Neural cell (in vitro differentiated cells): ENCODE data around the gene DCDC1.

Experiments
- EP300 ChIP-seq: fragments of 450-650 bp; conservative IDR thresholded peaks from 2 replicates; pipeline ENCODE4 v1.6.1; 2014; ENCODE audit warnings: antibody characterized with exemption, mild to moderate bottlenecking, moderate library complexity; ENCODE audit not compliant: poor library complexity, severe bottlenecking
- TF ChIP-seq, protein P1 (sequence below): IDR thresholded peaks from 2 replicates; pipeline ENCODE4 v1.6.1; 2012; ENCODE audit warnings: borderline replicate concordance
- TF ChIP-seq, protein P2 (sequence below): fragments of 450-650 bp; IDR thresholded peaks from 2 replicates; pipeline ENCODE4 v1.5.1; 2014; ENCODE audit warnings: antibody characterized with exemption, mild to moderate bottlenecking, moderate library complexity; ENCODE audit not compliant: poor library complexity, severe bottlenecking

- no peak for TF ChIP-seq EP300
- TF ChIP-seq, protein P1, sequence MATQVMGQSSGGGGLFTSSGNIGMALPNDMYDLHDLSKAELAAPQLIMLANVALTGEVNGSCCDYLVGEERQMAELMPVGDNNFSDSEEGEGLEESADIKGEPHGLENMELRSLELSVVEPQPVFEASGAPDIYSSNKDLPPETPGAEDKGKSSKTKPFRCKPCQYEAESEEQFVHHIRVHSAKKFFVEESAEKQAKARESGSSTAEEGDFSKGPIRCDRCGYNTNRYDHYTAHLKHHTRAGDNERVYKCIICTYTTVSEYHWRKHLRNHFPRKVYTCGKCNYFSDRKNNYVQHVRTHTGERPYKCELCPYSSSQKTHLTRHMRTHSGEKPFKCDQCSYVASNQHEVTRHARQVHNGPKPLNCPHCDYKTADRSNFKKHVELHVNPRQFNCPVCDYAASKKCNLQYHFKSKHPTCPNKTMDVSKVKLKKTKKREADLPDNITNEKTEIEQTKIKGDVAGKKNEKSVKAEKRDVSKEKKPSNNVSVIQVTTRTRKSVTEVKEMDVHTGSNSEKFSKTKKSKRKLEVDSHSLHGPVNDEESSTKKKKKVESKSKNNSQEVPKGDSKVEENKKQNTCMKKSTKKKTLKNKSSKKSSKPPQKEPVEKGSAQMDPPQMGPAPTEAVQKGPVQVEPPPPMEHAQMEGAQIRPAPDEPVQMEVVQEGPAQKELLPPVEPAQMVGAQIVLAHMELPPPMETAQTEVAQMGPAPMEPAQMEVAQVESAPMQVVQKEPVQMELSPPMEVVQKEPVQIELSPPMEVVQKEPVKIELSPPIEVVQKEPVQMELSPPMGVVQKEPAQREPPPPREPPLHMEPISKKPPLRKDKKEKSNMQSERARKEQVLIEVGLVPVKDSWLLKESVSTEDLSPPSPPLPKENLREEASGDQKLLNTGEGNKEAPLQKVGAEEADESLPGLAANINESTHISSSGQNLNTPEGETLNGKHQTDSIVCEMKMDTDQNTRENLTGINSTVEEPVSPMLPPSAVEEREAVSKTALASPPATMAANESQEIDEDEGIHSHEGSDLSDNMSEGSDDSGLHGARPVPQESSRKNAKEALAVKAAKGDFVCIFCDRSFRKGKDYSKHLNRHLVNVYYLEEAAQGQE: no peak
- TF ChIP-seq, protein P2, sequence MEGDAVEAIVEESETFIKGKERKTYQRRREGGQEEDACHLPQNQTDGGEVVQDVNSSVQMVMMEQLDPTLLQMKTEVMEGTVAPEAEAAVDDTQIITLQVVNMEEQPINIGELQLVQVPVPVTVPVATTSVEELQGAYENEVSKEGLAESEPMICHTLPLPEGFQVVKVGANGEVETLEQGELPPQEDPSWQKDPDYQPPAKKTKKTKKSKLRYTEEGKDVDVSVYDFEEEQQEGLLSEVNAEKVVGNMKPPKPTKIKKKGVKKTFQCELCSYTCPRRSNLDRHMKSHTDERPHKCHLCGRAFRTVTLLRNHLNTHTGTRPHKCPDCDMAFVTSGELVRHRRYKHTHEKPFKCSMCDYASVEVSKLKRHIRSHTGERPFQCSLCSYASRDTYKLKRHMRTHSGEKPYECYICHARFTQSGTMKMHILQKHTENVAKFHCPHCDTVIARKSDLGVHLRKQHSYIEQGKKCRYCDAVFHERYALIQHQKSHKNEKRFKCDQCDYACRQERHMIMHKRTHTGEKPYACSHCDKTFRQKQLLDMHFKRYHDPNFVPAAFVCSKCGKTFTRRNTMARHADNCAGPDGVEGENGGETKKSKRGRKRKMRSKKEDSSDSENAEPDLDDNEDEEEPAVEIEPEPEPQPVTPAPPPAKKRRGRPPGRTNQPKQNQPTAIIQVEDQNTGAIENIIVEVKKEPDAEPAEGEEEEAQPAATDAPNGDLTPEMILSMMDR: no peak
Measured at GRCh38 chr11:30852645-30853044, 516.9 kb downstream of the DCDC1 start.
